ENCODE measurements around the gene SYNE1. TPM values are rescaled to one million over a fixed set of nuclear protein-coding genes. Genes with fewer than 3 reads are reported as not detected.

Gene SYNE1
- total RNA-seq, 1 experiment from 2014 or later, result 2.5 TPM

GRCh38 chr6:152188011-152188410 lies 449.2 kb downstream of the SYNE1 start:
- DNase-seq, result no peak
- H3K4me3 ChIP-seq (ENCODE audit: insufficient read depth, low read depth, low read length), result no peak overlapping the region
- no peaks in the 10 kb centered on the region for H3K27me3 ChIP-seq (ENCODE audit: control insufficient read depth, insufficient read depth, low read length)
- no peaks in the 10 kb centered on the region for H3K36me3 ChIP-seq (replicated peaks; ENCODE audit: control insufficient read depth, insufficient read depth, low read length)

GRCh38 chr6:152186840-152187239 lies 450.3 kb downstream of the SYNE1 start:
- no peaks in the 10 kb centered on the region for H3K27me3 ChIP-seq (ENCODE audit: control insufficient read depth, insufficient read depth, low read length)

GRCh38 chr6:152184917-152185574 lies 452.1 kb downstream of the SYNE1 start:
- Histone ChIP-seq H3K4me3 (ENCODE audit: insufficient read depth, low read depth, low read length) (no peak overlapping the region), H3K27me3 (ENCODE audit: control insufficient read depth, insufficient read depth, low read length) (no peaks in the 10 kb centered on the region), H3K36me3 (replicated peaks; ENCODE audit: control insufficient read depth, insufficient read depth, low read length) (no peaks in the 10 kb centered on the region)
- DNase-seq, result no peak

More at GRCh38 chr6:152186840-152187239, 450.3 kb downstream of the SYNE1 start:
- DNase-seq, result no peak
- H3K36me3 ChIP-seq (replicated peaks; ENCODE audit: control insufficient read depth, insufficient read depth, low read length), result no peaks in the 10 kb centered on the region
- H3K4me3 ChIP-seq (ENCODE audit: insufficient read depth, low read depth, low read length), result no peak overlapping the region

- Histone ChIP-seq H3K4me3 (ENCODE audit: insufficient read depth, low read depth, low read length) (no peak overlapping the region), H3K36me3 (replicated peaks; ENCODE audit: control insufficient read depth, insufficient read depth, low read length) (no peaks in the 10 kb centered on the region), H3K27me3 (ENCODE audit: control insufficient read depth, insufficient read depth, low read length) (no peaks in the 10 kb centered on the region)
- no peak for DNase-seq
These were observed 452.6 kb downstream of the SYNE1 start for GRCh38 chr6:152184573-152184916.

GRCh38 chr6:152180601-152181000 lies 456.6 kb downstream of the SYNE1 start:
- H3K4me3 ChIP-seq (ENCODE audit: insufficient read depth, low read depth, low read length), result no peak overlapping the region
- no peaks in the 10 kb centered on the region for H3K27me3 ChIP-seq (ENCODE audit: control insufficient read depth, insufficient read depth, low read length)
- H3K36me3 ChIP-seq (replicated peaks; ENCODE audit: control insufficient read depth, insufficient read depth, low read length), result no peaks in the 10 kb centered on the region
- no peak for DNase-seq

- Histone ChIP-seq H3K4me3 (ENCODE audit: insufficient read depth, low read depth, low read length) (no peak overlapping the region), H3K36me3 (replicated peaks; ENCODE audit: control insufficient read depth, insufficient read depth, low read length) (no peaks in the 10 kb centered on the region), H3K27me3 (ENCODE audit: control insufficient read depth, insufficient read depth, low read length) (no peaks in the 10 kb centered on the region)
- no peak for DNase-seq
These were observed 460.9 kb downstream of the SYNE1 start for GRCh38 chr6:152176268-152176667.

GRCh38 chr6:152173957-152174356 lies 463.2 kb downstream of the SYNE1 start:
- H3K27me3 ChIP-seq (ENCODE audit: control insufficient read depth, insufficient read depth, low read length), result no peaks in the 10 kb centered on the region
- DNase-seq, result no peak
- H3K4me3 ChIP-seq (ENCODE audit: insufficient read depth, low read depth, low read length), result no peak overlapping the region
- H3K36me3 ChIP-seq (replicated peaks; ENCODE audit: control insufficient read depth, insufficient read depth, low read length), result no peaks in the 10 kb centered on the region

GRCh38 chr6:152173321-152173720 lies 463.8 kb downstream of the SYNE1 start:
- no peaks in the 10 kb centered on the region for H3K36me3 ChIP-seq (replicated peaks; ENCODE audit: control insufficient read depth, insufficient read depth, low read length)
- no peak overlapping the region for H3K4me3 ChIP-seq (ENCODE audit: insufficient read depth, low read depth, low read length)
- DNase-seq, result no peak
- H3K27me3 ChIP-seq (ENCODE audit: control insufficient read depth, insufficient read depth, low read length), result no peaks in the 10 kb centered on the region

GRCh38 chr6:152170702-152171667 lies 466.2 kb downstream of the SYNE1 start:
- Histone ChIP-seq H3K4me3 (ENCODE audit: insufficient read depth, low read depth, low read length) (no peak overlapping the region), H3K27me3 (ENCODE audit: control insufficient read depth, insufficient read depth, low read length) (no peaks in the 10 kb centered on the region), H3K36me3 (replicated peaks; ENCODE audit: control insufficient read depth, insufficient read depth, low read length) (no peaks in the 10 kb centered on the region)
- no peak for DNase-seq

- no peaks in the 10 kb centered on the region for H3K27me3 ChIP-seq (ENCODE audit: control insufficient read depth, insufficient read depth, low read length)
- no peak for DNase-seq
- no peak overlapping the region for H3K4me3 ChIP-seq (ENCODE audit: insufficient read depth, low read depth, low read length)
- H3K36me3 ChIP-seq (replicated peaks; ENCODE audit: control insufficient read depth, insufficient read depth, low read length), result no peaks in the 10 kb centered on the region
These were observed 466.9 kb downstream of the SYNE1 start for GRCh38 chr6:152170313-152170701.

- H3K36me3 ChIP-seq (replicated peaks; ENCODE audit: control insufficient read depth, insufficient read depth, low read length), result no peaks in the 10 kb centered on the region
- H3K4me3 ChIP-seq (ENCODE audit: insufficient read depth, low read depth, low read length), result no peak overlapping the region
- DNase-seq, result no peak
- no peaks in the 10 kb centered on the region for H3K27me3 ChIP-seq (ENCODE audit: control insufficient read depth, insufficient read depth, low read length)
These were observed 469.2 kb downstream of the SYNE1 start for GRCh38 chr6:152167641-152168603.

GRCh38 chr6:152166897-152167296 lies 470.3 kb downstream of the SYNE1 start:
- no peak for DNase-seq
- Histone ChIP-seq H3K4me3 (ENCODE audit: insufficient read depth, low read depth, low read length) (no peak overlapping the region), H3K27me3 (ENCODE audit: control insufficient read depth, insufficient read depth, low read length) (no peaks in the 10 kb centered on the region), H3K36me3 (replicated peaks; ENCODE audit: control insufficient read depth, insufficient read depth, low read length) (no peaks in the 10 kb centered on the region)

- Histone ChIP-seq H3K4me3 (ENCODE audit: insufficient read depth, low read depth, low read length) (no peak overlapping the region), H3K36me3 (replicated peaks; ENCODE audit: control insufficient read depth, insufficient read depth, low read length) (no peaks in the 10 kb centered on the region), H3K27me3 (ENCODE audit: control insufficient read depth, insufficient read depth, low read length) (no peaks in the 10 kb centered on the region)
- no peak for DNase-seq
These were observed 470.7 kb downstream of the SYNE1 start for GRCh38 chr6:152166497-152166896.

- H3K27me3 ChIP-seq (ENCODE audit: control insufficient read depth, insufficient read depth, low read length), result no peaks in the 10 kb centered on the region
- DNase-seq, result no peak
- H3K4me3 ChIP-seq (ENCODE audit: insufficient read depth, low read depth, low read length), result no peak overlapping the region
- no peaks in the 10 kb centered on the region for H3K36me3 ChIP-seq (replicated peaks; ENCODE audit: control insufficient read depth, insufficient read depth, low read length)
These were observed 472.2 kb downstream of the SYNE1 start for GRCh38 chr6:152164957-152165356.
